HCT116 (cell line): ENCODE data around the gene RHD. TPM values are rescaled to one million over a fixed set of nuclear protein-coding genes. Genes with fewer than 3 reads are reported as not detected.

ENCODE experiments used
- ATAC-seq: fragments of 200-7000 bp; cut with Tn5 transposase; 2 replicates; pipeline ENCODE4 v1.9.1; 2020; ENCODE audit warnings: mild to moderate bottlenecking, moderate library complexity
- BruUV-seq: library from RNA; stranded (reverse); fragments of 400-500 nt; replicated peaks from 2 replicates; lab custom pipeline; 2021; lab: Mats Ljungman, UMichigan
- CTCF ChIA-PET: fragments of 300-600 bp; sonication (Branson Sonifier 250); formaldehyde crosslinking; loops from one replicate; lab custom pipeline; 2021; ENCODE audit warnings: antibody characterized with exemption; lab: Charles Lee
- POLR2A ChIA-PET: fragments of 300-600, 350-600 bp; sonication (Branson Sonifier 250); formaldehyde crosslinking; loops from one replicate; lab custom pipeline; 2021; ENCODE audit warnings: antibody characterized with exemption; lab: Charles Lee
- RAD21 ChIA-PET, 2 experiments: fragments of 300-600 bp; sonication (Branson Sonifier 250); formaldehyde crosslinking; loops; one replicate each; lab custom pipeline; 2023; ENCODE audit warnings: low total read pairs in 2 of 2; ENCODE audit not compliant: uncharacterized antibody in 2 of 2, unreplicated experiment in 2 of 2, low non-redundant PET in 1 of 2; lab: Charles Lee
- DNase-seq: peaks from one replicate; pipeline ENCODE4 v3.0.0-alpha.2; 2010; ENCODE audit warnings: low read depth, low spot score
- H2AFZ ChIP-seq: fragments of 200-600 bp; shearing (Covaris generic), sonication (generic); 2 replicates; pipeline ENCODE4 v1.6.1; 2017; ENCODE audit warnings: low read depth, mixed run types, mixed read lengths, antibody characterized with exemption, low read length; ENCODE audit not compliant: poor library complexity, severe bottlenecking
- H3K27ac ChIP-seq: 2 replicates; pipeline ENCODE4 v1.5.1; 2012; ENCODE audit warnings: low read depth, low read length
- H3K27me3 ChIP-seq: fragments of 200-600 bp; sonication (generic); 2 replicates; pipeline ENCODE4 v1.6.1; 2016; ENCODE audit warnings: mixed run types, low read length, mixed read lengths; ENCODE audit not compliant: insufficient read depth
- H3K36me3 ChIP-seq, 2 experiments: fragments of 200-500 bp in 1 of 2; fragments of 200-600 bp in 1 of 2; sonication (Bioruptor generic) in 1 of 2; sonication (generic) in 1 of 2; 2 replicates each; pipeline versions ENCODE4 v1.5.1 to v1.6.1; 2014 to 2016; ENCODE audit warnings: low read length in 2 of 2, inconsistent platforms in 1 of 2, mixed read lengths in 1 of 2, mixed run types in 1 of 2; ENCODE audit not compliant: insufficient read depth in 2 of 2, control insufficient read depth in 1 of 2
- H3K4me1 ChIP-seq, 2 experiments: fragments of 200-600 bp in 1 of 2; sonication (generic) in 1 of 2; 2 replicates each; pipeline versions ENCODE4 v1.5.1 to v1.6.1; 2012 to 2017; ENCODE audit warnings: low read length in 2 of 2, inconsistent platforms in 1 of 2, mild to moderate bottlenecking in 1 of 2, mixed read lengths in 1 of 2, mixed run types in 1 of 2, moderate library complexity in 1 of 2; ENCODE audit not compliant: insufficient read depth in 2 of 2, control insufficient read depth in 1 of 2
- H3K4me2 ChIP-seq: fragments of 200-600 bp; sonication (generic); 2 replicates; pipeline ENCODE4 v1.6.1; 2017; ENCODE audit warnings: mixed run types, low read length, mixed read lengths
- H3K4me3 ChIP-seq, 2 experiments: fragments of 200-600 bp in 1 of 2; sonication (generic) in 1 of 2; replicated peaks in 1 of 2; 2 replicates each; pipeline ENCODE4 v1.5.1; 2011 to 2016; ENCODE audit warnings: low read length in 2 of 2, control low read depth in 1 of 2, low read depth in 1 of 2, mild to moderate bottlenecking in 1 of 2, mixed read lengths in 1 of 2, mixed run types in 1 of 2
- H3K79me2 ChIP-seq: fragments of 200-600 bp; sonication (generic); 2 replicates; pipeline ENCODE4 v1.6.1; 2017; ENCODE audit warnings: mild to moderate bottlenecking, mixed run types, low read length, moderate library complexity, mixed read lengths; ENCODE audit not compliant: insufficient read depth
- H3K9ac ChIP-seq: fragments of 200-600 bp; sonication (generic); 2 replicates; pipeline ENCODE4 v1.6.1; 2016; ENCODE audit warnings: low read length, mixed read lengths
- H3K9me2 ChIP-seq: fragments of 200-600 bp; sonication (generic), shearing (Covaris generic); 2 replicates; pipeline ENCODE4 v1.6.1; 2017; ENCODE audit warnings: mixed run types, mild to moderate bottlenecking, moderate library complexity; ENCODE audit not compliant: insufficient read depth
- H3K9me3 ChIP-seq, 2 experiments: fragments of 200-500 bp in 1 of 2; fragments of 200-600 bp in 1 of 2; sonication (Bioruptor generic) in 1 of 2; sonication (generic) in 1 of 2; 2 replicates each; pipeline ENCODE4 v1.6.1; 2014 to 2017; ENCODE audit warnings: low read length in 2 of 2, mixed read lengths in 2 of 2, inconsistent platforms in 1 of 2, low read depth in 1 of 2, mild to moderate bottlenecking in 1 of 2, mixed run types in 1 of 2, moderate library complexity in 1 of 2; ENCODE audit not compliant: control insufficient read depth in 1 of 2, insufficient read depth in 1 of 2
- H4K20me1 ChIP-seq: fragments of 200-600 bp; sonication (generic), shearing (Covaris generic); 2 replicates; pipeline ENCODE4 v1.6.1; 2017; ENCODE audit warnings: mixed run types, mild to moderate bottlenecking, moderate library complexity; ENCODE audit not compliant: insufficient read depth
- CEBPB ChIP-seq: IDR thresholded peaks from 2 replicates; pipeline ENCODE4 v1.6.1; 2012; ENCODE audit warnings: low read depth
- ELF1 ChIP-seq: IDR thresholded peaks from 2 replicates; pipeline ENCODE4 v1.6.1; 2012; ENCODE audit warnings: low read depth, borderline replicate concordance
- EZH2 ChIP-seq: fragments of 200-600 bp; sonication (generic); IDR thresholded peaks from 2 replicates; pipeline ENCODE4 v1.6.1; 2017; ENCODE audit warnings: antibody characterized with exemption, mixed run types
- EZH2phosphoT487 ChIP-seq: fragments of 200-600 bp; IDR thresholded peaks from 2 replicates; pipeline ENCODE4 v1.6.1; 2018; ENCODE audit warnings: antibody characterized with exemption, borderline replicate concordance
- FOSL1 ChIP-seq: IDR thresholded peaks from 2 replicates; pipeline ENCODE4 v1.6.1; 2012; ENCODE audit warnings: low read depth
- POLR2A ChIP-seq: IDR thresholded peaks from 2 replicates; pipeline ENCODE4 v1.7.0; 2011; ENCODE audit warnings: borderline replicate concordance; ENCODE audit not compliant: insufficient read depth, insufficient read length; ENCODE audit errors: extremely low read depth
- POLR2AphosphoS5 ChIP-seq: IDR thresholded peaks from 2 replicates; pipeline ENCODE4 v1.6.1; 2011; ENCODE audit warnings: mild to moderate bottlenecking, low read depth, low read length, moderate library complexity
- ZFX ChIP-seq: fragments of 450-650 bp; IDR thresholded peaks from 2 replicates; pipeline ENCODE4 v1.6.1; 2017
- intact Hi-C: fragments of 100-400 bp; cut with micrococcal nuclease; formaldehyde crosslinking; loops from 2 replicates; pipeline ENCODE4 v1.10.0; 2022
- total RNA-seq: library from RNA; stranded (reverse); gene quantifications from one replicate; pipeline ENCODE4 v1.2.1, GENCODE V29; 2021; ENCODE audit not compliant: unreplicated experiment
- TF ChIP-seq, protein P1 (sequence below), 3 experiments: fragments of 200-600 bp in 1 of 3; sonication (generic) in 1 of 3; IDR thresholded peaks in 2 of 3; conservative IDR thresholded peaks in 1 of 3; 2 replicates each; pipeline ENCODE4 v1.5.1; 2012 to 2017; ENCODE audit warnings: low read depth in 2 of 3, low read length in 2 of 3, antibody characterized with exemption in 1 of 3, borderline replicate concordance in 1 of 3, control low read depth in 1 of 3, mild to moderate bottlenecking in 1 of 3, mixed read lengths in 1 of 3, mixed run types in 1 of 3, moderate library complexity in 1 of 3; ENCODE audit not compliant: insufficient read depth in 1 of 3

The RHD gene
- total RNA-seq, 1 experiment from 2014 or later = not detected

DNA sequence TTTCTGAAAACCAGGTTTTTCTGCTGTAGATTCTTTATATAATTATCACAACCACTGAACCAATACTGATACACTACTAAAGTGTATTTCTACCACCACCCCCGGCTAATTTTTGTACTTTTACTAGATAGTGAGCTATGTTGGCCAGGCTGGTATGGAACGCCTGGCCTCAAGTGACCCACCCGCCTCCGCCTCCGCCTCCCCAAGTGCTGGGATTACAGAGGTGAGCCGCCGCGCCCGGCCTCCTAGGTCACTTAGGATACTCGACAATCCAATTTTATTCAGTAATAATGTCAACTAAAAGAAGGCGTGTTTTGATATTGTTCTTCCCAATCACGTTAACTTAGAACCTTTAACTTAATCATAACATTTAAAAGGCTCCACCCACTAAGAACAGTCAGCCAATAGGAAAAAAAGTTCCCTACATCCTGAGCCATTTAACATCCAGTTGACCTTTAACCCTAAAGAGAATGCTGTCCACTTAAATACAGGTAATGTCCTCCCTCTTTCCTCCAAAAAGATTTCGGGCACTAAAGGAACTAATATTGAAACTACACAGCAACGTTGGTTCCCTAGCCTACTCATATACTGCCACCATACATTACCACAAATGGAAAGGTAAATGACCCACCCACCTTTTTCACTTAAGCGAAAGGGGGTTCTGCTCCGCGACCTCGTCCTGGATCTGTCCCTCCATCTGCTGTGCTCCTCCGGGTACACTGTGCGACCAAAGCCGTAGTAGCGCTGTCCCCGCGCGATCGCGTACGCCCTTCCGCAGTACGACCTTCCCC lies 26.3 kb upstream of the RHD start:
- no peaks in the 10 kb centered on the region for H3K9me2 ChIP-seq
- no peak for DNase-seq
- H3K79me2 ChIP-seq = peaks cover 55% of the 10 kb centered on the region
- H3K4me3 ChIP-seq = peak overlapping the region; percentile 93 to 98
- RAD21 ChIA-PET = no interaction called here
- CTCF ChIA-PET = no interaction called here
- intact Hi-C loops = loop anchor here (5.0 kb wide), 1 partner anchor 96 kb away; no protein-coding TSS in a partner anchor
- no peaks in the 10 kb centered on the region for H3K27me3 ChIP-seq
- H3K36me3 ChIP-seq = peaks cover 18 to 34% of the 10 kb centered on the region in 2 experiments
- no peak overlapping the region for H2AFZ ChIP-seq
- H3K27ac ChIP-seq = peak overlapping the region; percentile 97
- POLR2A ChIA-PET = interaction anchor here (2.1 kb wide), 1 partner anchor 13 kb away, joined by 8 read pairs; the partner anchor contains the start of gene SYF2
- ATAC-seq = peak; percentile 2; the same call in 1 of the 2 replicates
- peaks cover 17% of the 10 kb centered on the region; the same call in 1 of the 2 replicates for H4K20me1 ChIP-seq
- TF ChIP-seq POLR2A = no peak
- no peak for TF ChIP-seq EZH2phosphoT487
- no peak for TF ChIP-seq CEBPB
- TF ChIP-seq, protein P1, sequence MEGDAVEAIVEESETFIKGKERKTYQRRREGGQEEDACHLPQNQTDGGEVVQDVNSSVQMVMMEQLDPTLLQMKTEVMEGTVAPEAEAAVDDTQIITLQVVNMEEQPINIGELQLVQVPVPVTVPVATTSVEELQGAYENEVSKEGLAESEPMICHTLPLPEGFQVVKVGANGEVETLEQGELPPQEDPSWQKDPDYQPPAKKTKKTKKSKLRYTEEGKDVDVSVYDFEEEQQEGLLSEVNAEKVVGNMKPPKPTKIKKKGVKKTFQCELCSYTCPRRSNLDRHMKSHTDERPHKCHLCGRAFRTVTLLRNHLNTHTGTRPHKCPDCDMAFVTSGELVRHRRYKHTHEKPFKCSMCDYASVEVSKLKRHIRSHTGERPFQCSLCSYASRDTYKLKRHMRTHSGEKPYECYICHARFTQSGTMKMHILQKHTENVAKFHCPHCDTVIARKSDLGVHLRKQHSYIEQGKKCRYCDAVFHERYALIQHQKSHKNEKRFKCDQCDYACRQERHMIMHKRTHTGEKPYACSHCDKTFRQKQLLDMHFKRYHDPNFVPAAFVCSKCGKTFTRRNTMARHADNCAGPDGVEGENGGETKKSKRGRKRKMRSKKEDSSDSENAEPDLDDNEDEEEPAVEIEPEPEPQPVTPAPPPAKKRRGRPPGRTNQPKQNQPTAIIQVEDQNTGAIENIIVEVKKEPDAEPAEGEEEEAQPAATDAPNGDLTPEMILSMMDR (IDR thresholded peaks at IDR 0.05 in 2 of 3, conservative IDR thresholded peaks at IDR 0.05 in 1 of 3; ENCODE audit: borderline replicate concordance in 1 of 3, insufficient read depth in 1 of 3, low read depth in 2 of 3, low read length in 2 of 3) = no peak
- no peak for TF ChIP-seq EZH2
- no peak for TF ChIP-seq POLR2AphosphoS5
- no peak for TF ChIP-seq ZFX
- no peak for TF ChIP-seq ELF1
- TF ChIP-seq FOSL1 = no peak
- BruUV-seq = no TSS peak
- no peaks in the 10 kb centered on the region for H3K9me3 ChIP-seq
- H3K4me1 ChIP-seq = peaks cover 13 to 20% of the 10 kb centered on the region in 2 experiments
- H3K4me2 ChIP-seq = peak overlapping the region; percentile 96
- peak overlapping the region; percentile 93 for H3K9ac ChIP-seq
